OCI-LY1 (cell line): ENCODE data around the gene ARHGAP1.

Source experiments
- H2AFZ ChIP-seq: fragments of 200-600 bp; sonication (generic), shearing (Covaris generic); 2 replicates; pipeline ENCODE4 v1.6.0; 2014; ENCODE audit warnings: antibody characterized with exemption, mild to moderate bottlenecking, low read length
- H3F3A ChIP-seq: fragments of 200-600 bp; sonication (generic), shearing (Covaris generic); 2 replicates; pipeline ENCODE4 v1.6.0; 2014; ENCODE audit warnings: mild to moderate bottlenecking, antibody characterized with exemption, low read length, moderate library complexity; ENCODE audit not compliant: insufficient read depth
- H3K27ac ChIP-seq: fragments of 200-600 bp; sonication (generic); 2 replicates; pipeline ENCODE4 v1.5.1; 2014; ENCODE audit warnings: low read length, mixed run types, mild to moderate bottlenecking, low read depth; ENCODE audit not compliant: poor library complexity, severe bottlenecking
- H3K27me3 ChIP-seq: fragments of 200-600 bp; sonication (generic); 2 replicates; pipeline ENCODE4 v1.6.0; 2014; ENCODE audit warnings: antibody characterized with exemption, mild to moderate bottlenecking, low read length, moderate library complexity; ENCODE audit not compliant: insufficient read depth
- H3K36me3 ChIP-seq: fragments of 200-600 bp; sonication (generic); 2 replicates; pipeline ENCODE4 v1.6.1; 2014; ENCODE audit warnings: mild to moderate bottlenecking, antibody characterized with exemption, low read length, moderate library complexity, mixed read lengths; ENCODE audit not compliant: insufficient read depth
- H3K4me1 ChIP-seq: fragments of 200-600 bp; sonication (generic); 2 replicates; pipeline ENCODE4 v1.5.1; 2014; ENCODE audit warnings: mild to moderate bottlenecking, low read length, moderate library complexity; ENCODE audit not compliant: insufficient read depth, severe bottlenecking
- H3K4me2 ChIP-seq: fragments of 200-600 bp; sonication (generic), shearing (Covaris generic); 2 replicates; pipeline ENCODE4 v1.6.1; 2014; ENCODE audit warnings: low read length
- H3K4me3 ChIP-seq: fragments of 200-600 bp; sonication (generic); 2 replicates; pipeline ENCODE4 v1.5.1; 2014; ENCODE audit warnings: low read length, low read depth, mild to moderate bottlenecking, mixed read lengths; ENCODE audit not compliant: poor library complexity, severe bottlenecking
- H3K79me2 ChIP-seq: fragments of 200-600 bp; shearing (Covaris generic); 2 replicates; pipeline ENCODE4 v1.6.1; 2016; ENCODE audit warnings: mixed run types, low read length, mixed read lengths; ENCODE audit not compliant: insufficient read depth
- H3K9ac ChIP-seq: fragments of 200-600 bp; sonication (generic), shearing (Covaris generic); 2 replicates; pipeline ENCODE4 v1.6.1; 2014; ENCODE audit warnings: mild to moderate bottlenecking, low read length, mixed read lengths
- H3K9me2 ChIP-seq: fragments of 200-600 bp; sonication (generic), shearing (Covaris generic); 2 replicates; pipeline ENCODE4 v1.6.1; 2014; ENCODE audit warnings: low read depth, mild to moderate bottlenecking, low read length, mixed read lengths
- H3K9me3 ChIP-seq: fragments of 200-600 bp; shearing (Covaris generic); 2 replicates; pipeline ENCODE4 v1.6.1; 2014; ENCODE audit warnings: low read length, mixed read lengths
- H4K20me1 ChIP-seq: fragments of 200-600 bp; sonication (generic), shearing (Covaris generic); 2 replicates; pipeline ENCODE4 v1.6.0; 2016; ENCODE audit warnings: mild to moderate bottlenecking, low read length; ENCODE audit not compliant: insufficient read depth
- CTCF ChIP-seq: fragments of 200-600 bp; sonication (generic), shearing (Covaris generic); IDR thresholded peaks from 2 replicates; pipeline ENCODE4 v1.5.1; 2017; ENCODE audit warnings: mild to moderate bottlenecking, antibody characterized with exemption, low read length, moderate library complexity, mixed read lengths
- EZH2 ChIP-seq: fragments of 200-600 bp; sonication (generic), shearing (Covaris generic); IDR thresholded peaks from 2 replicates; pipeline ENCODE4 v1.8.0; 2017; ENCODE audit warnings: borderline replicate concordance, mixed run types, mild to moderate bottlenecking, antibody characterized with exemption, low read length, moderate library complexity, mixed read lengths

The ARHGAP1 gene

GRCh38 chr11:46639197-46639839 is 61.1 kb downstream of the ARHGAP1 start:
- no peak overlapping the region for H3K4me2 ChIP-seq
- H3F3A ChIP-seq, result no peaks in the 10 kb centered on the region
- no peak overlapping the region for H3K9ac ChIP-seq
- no peaks in the 10 kb centered on the region for H3K9me2 ChIP-seq
- no peak overlapping the region for H3K27ac ChIP-seq
- no peaks in the 10 kb centered on the region for H3K27me3 ChIP-seq
- H3K79me2 ChIP-seq, result no peaks in the 10 kb centered on the region
- TF ChIP-seq EZH2 (no peak), CTCF (no peak)
- no peaks in the 10 kb centered on the region for H3K9me3 ChIP-seq
- H3K36me3 ChIP-seq, result peaks cover 35% of the 10 kb centered on the region
- no peak overlapping the region for H2AFZ ChIP-seq
- no peak overlapping the region for H3K4me3 ChIP-seq
- no peaks in the 10 kb centered on the region for H3K4me1 ChIP-seq
- H4K20me1 ChIP-seq, result no peaks in the 10 kb centered on the region

- Histone ChIP-seq H3K9ac (no peak overlapping the region), H3K36me3 (peaks cover 31% of the 10 kb centered on the region), H3K27ac (no peak overlapping the region), H4K20me1 (no peaks in the 10 kb centered on the region), H2AFZ (no peak overlapping the region), H3K4me2 (no peak overlapping the region), H3K4me1 (no peaks in the 10 kb centered on the region), H3K79me2 (no peaks in the 10 kb centered on the region), H3K27me3 (no peaks in the 10 kb centered on the region), H3K9me2 (no peaks in the 10 kb centered on the region), H3K9me3 (no peaks in the 10 kb centered on the region), H3F3A (no peaks in the 10 kb centered on the region), H3K4me3 (no peak overlapping the region)
- no peak for TF ChIP-seq EZH2
- no peak for TF ChIP-seq CTCF
Measured at GRCh38 chr11:46637546-46637945, 62.9 kb downstream of the ARHGAP1 start.

GRCh38 chr11:46635557-46636139 is 64.8 kb downstream of the ARHGAP1 start:
- Histone ChIP-seq H3F3A (no peaks in the 10 kb centered on the region), H3K9me2 (no peaks in the 10 kb centered on the region)

More at GRCh38 chr11:46635557-46636139, 64.8 kb downstream of the ARHGAP1 start:
- H3K36me3 ChIP-seq, result peaks cover 42% of the 10 kb centered on the region
- no peaks in the 10 kb centered on the region for H3K79me2 ChIP-seq
- no peaks in the 10 kb centered on the region for H4K20me1 ChIP-seq
- no peaks in the 10 kb centered on the region for H3K27me3 ChIP-seq
- TF ChIP-seq EZH2 (no peak), CTCF (no peak)
- H3K4me2 ChIP-seq, result no peak overlapping the region
- H3K9me3 ChIP-seq, result no peaks in the 10 kb centered on the region
- no peak overlapping the region for H3K4me3 ChIP-seq
- H3K4me1 ChIP-seq, result no peaks in the 10 kb centered on the region
- H3K9ac ChIP-seq, result no peak overlapping the region
- H3K27ac ChIP-seq, result no peak overlapping the region
- H2AFZ ChIP-seq, result no peak overlapping the region
